HG03175 (cell line): ENCODE data around the gene FRS2.

ENCODE experiments used
- ATAC-seq: cut with Tn5 transposase; IDR thresholded peaks from one replicate; pipeline ENCODE4 v1.9.1; 2021; ENCODE audit warnings: mild to moderate bottlenecking, moderate library complexity; ENCODE audit not compliant: unreplicated experiment

Gene FRS2

DNA sequence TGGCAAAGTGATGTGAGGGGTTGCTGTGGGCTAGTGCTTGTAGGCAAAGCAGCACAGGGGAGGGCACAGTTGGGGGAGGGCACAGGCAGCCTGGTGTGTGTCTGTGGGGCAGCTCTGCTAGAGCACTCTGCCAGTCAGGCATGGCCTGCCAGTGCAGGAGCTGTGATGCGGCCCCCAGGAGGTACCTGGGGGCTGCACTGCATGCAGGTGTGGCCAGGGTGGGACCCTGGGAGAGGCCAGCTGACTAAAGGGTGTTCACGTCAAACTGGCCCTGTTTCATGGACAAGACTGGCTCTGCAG lies 54.1 kb downstream of the FRS2 start:
- no peak for ATAC-seq

DNA sequence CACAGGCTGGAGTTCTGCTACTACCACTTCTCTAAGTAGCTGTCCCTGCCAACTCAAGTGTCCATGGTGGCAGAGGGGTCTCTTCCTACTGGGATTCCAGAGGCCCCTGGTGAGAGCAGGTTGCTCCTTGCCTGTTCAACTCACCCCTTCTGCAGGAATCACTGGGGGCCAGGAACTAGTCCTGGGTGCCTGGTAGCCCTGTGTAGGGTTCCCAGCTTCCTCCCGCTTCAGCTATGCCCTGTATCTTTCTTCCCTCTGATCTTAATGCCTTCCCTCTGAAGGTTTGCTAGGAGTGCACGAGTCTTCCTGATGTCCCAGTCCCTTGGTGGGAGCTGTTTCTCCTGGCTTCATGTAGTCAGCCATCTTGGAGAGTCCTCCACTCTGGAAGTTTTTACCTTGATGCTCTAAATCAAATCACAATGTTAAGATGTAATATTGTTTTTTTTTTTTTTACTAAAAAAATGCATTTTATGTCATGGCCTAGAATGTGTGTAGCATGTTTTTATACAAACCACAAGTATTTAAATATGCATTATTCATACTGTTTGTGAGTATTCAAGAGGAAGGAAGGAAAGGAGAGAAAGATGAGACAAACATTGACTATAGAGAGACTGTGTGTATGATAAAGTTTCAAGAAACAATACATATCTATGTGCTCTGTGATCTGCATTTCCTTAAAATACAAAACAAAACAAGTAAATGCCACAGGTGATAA lies 54.7 kb downstream of the FRS2 start:
- ATAC-seq: no peak

DNA sequence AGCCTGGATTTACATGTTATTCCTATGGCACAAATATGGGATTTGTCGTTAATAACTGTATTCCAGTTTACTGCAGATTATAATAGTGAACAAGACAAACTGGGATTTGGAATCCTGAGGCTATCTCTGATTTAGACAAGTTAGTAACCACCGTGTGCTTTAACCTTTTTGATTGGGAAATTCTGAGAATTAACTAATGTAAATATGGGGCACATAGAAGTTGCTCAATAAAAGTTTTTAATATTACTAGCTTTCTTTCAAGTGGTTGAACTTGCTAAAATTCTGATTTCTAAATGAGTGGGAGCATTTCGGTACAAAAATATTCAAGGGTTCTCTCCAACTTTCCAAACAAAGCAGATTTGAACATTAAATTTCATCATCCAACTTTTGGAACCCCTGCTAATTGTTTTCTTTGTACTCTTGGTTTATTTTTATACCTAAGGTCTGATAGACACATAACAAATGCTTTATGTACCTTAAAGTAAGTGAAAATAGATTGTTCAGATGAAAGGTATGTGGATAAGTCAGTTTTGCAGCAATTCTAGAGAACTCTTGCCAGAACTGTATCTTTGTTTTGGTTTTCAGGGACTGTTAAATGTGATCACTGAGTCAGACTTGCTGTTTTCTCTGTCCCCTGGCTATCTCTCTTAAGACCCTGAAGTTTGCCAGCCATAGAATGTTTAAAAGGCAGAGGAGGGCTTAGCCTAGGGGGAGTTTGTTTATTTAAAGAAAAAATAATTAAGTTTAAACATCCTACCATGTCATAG lies 57.5 kb downstream of the FRS2 start:
- ATAC-seq: no peak

DNA sequence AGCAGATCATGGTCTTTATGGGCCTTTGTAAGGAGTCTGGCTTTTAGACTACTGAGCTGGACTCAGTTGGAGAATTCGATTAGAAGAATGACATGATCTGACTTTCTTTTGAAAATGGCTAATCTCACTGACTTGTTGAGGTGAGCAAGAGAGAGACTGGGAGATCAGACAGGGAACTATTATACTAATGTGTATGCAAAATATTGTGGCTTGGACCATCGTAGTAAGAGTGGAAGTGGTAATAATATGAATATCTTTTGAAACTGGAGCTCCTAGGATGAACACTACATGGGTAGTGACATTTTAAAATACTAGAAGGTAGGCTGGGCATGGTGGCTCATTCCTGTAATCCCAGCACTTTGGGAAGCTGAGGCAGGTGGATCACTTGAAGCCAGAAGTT lies 58.8 kb downstream of the FRS2 start:
- no peak for ATAC-seq

DNA sequence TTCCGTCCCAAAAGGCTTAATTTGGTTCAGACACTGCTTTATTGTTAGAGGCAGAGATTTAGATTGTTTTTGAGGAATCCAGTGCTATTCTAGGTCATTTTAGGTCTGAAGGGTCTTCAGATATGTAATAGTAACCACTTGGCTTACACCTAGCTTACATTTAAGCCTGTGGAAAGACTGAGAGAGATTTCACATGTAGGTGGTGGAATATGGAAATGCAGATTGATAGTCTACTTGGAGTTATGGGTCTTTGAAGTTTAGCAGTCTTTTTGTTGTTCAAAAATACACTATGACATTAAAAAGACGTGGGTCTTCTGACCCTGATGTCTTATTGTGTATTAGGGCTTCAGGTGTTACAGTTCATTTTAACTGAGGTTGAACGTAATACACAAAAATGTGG lies 63.7 kb downstream of the FRS2 start:
- ATAC-seq: no peak

DNA sequence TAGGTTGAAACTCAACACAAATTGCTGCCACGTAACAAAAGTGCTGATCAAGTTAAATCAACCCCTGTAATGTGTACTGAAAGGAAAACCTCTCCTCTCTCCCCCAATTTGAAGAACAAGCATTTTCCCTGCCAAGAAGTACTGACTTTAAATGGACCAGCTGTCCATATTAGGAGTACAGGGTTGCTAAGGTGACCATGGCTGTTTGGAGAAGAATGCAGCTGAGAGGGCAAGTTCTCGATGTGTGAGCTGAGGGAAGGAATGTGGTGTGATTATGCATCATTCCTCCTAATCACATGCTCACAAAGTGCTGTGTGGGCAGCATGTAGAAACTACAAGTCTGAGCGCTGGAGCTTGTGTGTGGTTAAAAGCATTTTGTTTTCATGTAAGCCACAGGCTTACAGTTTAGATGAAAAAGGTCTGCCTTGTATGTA lies 64.2 kb downstream of the FRS2 start:
- peak; percentile 88 for ATAC-seq

DNA sequence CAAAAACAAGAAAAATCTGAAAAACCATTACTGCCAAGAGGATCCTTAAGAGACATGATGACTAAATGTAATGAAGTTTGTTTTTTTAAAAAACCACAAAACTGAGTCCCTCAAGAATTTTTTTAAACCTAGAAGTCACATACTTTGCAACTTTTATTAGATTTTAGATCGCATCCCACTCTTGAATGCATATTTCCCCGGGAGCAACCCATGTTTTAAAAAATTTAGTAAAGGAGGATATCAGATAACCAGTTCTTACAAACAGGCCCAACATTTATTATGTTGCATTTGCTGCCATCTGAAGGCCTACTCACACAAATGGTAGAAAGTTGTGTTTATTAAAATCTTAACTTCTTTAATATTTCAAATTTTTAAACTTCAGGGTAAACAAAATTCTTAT lies 70.8 kb downstream of the FRS2 start:
- no peak for ATAC-seq

DNA sequence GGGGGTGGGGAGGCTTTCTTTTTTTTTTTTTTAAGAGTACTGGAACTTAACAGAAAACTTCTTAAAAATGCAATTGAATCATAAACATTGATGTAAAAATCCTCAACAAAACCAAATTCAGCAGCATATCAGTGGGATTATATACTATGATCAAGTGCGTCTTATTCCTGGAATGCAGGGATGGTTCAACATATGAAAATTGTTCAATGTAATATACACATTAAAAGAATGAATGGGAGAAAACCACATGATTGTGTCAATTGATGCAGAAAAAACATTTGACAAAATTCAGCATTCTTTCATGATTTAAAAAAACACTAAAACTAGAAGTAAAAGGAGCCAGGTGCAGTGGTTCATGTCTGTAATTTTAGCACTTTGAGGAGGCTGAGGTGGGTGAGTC lies 73.9 kb downstream of the FRS2 start:
- ATAC-seq: no peak

DNA sequence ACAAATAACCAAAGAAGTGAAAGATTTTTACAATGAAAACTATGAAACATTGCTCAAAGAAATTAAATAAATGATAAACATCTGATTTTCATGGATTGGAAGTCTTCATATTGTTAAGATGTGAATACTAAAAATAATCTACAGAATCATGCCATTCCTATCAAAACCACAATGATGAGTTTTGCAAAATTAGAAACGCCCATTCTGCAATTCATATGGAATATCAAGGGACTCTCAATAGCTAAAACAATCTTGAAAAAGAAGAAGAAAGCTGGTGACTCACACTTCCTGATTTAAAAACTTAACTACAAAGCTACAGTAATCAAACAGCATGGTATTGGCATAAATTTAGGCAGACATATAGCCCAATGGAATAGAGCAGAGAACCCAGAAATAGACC lies 74.9 kb downstream of the FRS2 start:
- no peak for ATAC-seq

DNA sequence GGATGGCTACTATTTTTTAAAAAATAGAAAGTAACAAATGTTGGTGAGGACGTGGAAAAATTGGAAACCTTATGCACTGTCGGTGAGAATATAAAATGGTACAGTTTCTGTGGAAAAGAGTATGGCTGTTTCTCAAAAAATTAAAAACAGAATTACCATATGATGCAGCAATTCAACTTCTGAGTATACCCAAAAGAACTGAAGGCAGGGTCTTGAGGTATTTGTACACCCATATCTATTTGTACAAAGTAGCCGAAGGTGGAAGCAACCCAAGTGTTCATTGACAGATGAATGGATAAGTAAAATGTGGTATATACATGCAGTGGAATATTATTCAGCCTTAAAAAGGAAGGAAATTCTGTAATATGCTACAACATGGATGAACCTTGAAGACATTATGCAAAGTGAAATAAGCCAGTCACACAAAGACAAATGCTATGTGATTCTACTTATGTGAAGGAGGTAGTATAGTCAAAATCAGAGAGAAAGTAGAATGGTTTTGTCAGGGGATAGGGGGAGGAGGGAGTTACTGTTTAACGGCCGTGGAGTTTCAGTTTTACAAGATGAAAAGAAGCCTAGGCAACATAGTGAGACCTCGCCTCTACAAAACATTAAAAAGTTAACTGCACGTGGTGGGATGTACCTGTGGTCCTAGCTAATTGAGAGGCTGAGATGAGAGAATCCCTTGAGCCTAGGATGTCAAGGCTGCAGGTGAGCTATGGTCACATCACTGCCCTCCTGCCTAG lies 76.7 kb downstream of the FRS2 start:
- peak; percentile 84 for ATAC-seq

DNA sequence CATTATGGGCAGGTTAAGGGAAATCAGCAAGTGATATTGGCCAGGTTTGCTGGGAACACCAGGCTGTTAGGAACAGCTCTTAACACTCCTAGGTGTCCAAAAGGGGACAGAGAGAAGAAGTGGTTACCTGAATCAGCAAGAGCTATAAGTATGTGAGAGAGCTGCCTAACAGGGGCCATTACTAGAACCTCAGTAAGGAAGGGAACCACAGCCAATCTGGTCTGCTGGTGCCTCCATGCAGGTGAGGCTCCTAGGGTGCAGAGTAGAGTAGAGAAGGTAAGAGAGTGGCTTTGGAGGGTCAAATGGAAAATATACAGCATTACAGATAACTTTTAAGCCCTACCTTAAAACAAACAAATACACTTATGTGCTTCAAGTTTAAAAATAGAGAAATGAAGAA lies 78.5 kb downstream of the FRS2 start:
- no peak for ATAC-seq

DNA sequence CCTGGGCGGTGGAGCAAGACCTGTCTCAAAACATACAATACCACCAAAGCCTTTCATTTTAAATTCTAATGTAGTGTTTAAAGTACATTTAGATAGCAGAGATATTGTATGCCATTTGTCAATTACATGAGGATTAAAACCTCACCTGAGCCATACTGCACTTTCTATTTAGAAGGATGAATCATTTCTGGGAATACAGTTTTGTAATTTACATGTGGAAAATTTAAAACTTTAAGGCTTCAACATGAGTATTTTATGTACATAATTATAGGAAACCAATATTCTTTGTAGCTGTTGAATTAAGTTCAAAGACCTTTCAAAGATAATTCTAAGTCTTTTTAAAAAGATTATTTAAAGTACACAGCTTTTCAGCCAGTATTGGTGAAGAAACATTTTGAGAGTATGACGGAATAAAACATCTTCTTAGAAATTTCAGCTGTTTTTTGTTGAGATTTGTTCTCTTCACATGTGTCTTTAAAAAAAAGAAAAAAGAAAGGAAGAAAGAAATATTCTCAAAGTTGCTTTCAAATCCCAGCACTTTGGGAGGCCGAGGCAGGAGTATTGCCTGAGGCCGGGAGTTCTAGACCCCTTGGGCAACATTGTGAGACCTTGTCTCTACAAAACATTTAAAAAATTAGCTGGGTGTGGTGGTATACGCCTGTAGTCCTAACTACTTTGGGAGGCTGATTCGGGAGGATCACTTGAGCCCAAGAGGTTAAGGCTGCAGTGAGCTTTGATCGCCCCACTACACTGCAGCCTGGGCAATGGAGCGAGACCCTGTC lies 80.6 kb downstream of the FRS2 start:
- no peak for ATAC-seq

DNA sequence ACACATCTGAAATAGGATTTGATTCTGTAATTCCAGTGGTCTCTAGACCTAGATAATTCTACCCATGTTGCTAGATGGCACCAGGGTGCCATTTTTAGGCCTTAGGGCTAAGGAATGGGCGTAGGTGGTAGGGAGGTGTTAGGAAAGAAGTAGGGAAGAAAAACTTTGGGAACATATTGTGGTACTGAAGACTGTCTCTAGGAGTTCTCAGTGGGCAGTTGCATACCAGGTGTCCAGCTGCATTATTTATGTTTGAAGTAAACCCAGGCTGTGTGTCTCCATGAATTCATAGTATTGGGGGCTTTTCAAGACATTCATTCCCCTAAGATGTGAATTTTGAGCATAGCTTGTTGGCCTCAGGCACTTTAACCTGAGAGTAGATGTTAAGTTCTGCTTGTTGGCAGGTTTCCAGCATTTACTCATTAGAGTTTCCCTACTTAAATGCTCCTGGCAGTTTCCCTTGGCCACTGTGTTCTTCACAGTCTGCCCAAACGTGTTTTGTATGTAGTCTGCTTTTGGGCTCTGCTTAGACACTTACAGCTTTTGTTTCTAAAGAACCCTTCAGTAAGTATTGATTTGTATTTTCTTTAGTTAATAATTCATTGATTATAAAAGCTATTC lies 83.5 kb downstream of the FRS2 start:
- ATAC-seq: no peak

DNA sequence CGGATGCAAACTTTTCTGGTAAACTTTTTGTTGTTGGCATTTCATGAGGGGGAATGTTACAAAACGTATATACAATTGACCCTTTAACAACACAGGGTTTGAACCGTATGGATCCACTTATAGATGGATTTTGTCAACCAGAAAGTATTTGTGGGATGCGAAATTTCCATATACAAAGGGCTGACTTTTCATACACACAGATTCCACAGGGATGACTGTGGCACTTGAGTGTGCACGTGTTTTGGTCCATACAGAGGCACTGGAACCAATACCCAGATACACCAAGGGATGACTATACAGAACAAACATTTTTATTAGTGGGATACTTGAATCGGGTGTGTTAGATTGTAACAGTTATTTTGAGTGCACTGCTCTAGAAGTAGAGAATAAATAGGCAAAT lies 85.3 kb downstream of the FRS2 start:
- ATAC-seq: no peak

DNA sequence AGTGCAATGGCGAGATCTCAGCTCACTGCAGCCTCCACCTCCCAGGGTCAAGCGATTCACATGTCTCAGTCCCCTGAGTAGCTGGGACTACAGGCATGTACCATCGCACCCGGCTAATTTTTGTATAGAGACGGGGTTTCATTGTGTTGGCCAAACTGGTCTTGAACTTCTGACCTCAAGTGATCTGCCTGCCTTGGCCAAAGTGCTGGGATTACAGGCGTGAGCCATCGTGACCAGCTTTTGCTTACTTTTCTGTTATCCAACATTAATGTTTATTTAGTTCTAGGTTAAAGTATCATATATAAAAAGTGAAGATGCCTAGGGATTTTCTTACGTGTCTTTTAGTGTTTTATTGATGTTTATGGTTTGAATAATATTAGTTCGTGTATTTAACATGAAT lies 86.2 kb downstream of the FRS2 start:
- ATAC-seq: no peak

DNA sequence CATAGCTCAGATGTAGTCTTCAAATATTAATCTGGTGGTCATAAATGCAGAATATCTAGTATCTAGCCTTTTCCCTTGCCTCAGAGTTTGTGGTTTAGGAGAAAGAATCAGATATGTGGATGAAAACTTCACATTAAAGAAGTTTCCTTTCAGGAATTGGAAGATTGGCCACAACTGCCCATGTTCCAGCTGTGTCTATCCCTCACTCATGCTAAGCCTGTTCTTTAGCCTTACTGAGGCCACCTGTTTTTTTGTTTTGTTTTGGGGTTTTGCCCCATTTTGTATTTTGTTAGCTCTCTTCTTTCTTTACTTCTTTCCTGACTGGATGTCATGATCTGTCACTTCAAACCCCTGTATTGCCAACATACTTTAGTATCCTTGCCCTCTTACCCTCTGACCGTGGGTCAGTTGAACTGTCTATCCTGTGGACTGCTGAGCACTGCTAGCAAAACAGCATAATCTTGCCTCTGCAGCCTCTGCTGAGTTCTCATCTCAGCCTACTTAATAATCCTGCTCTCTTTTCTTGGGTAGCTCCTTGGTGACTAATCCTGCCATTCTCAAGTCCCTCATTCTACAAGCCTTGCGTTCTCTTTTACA lies 93.1 kb downstream of the FRS2 start:
- ATAC-seq: no peak

DNA sequence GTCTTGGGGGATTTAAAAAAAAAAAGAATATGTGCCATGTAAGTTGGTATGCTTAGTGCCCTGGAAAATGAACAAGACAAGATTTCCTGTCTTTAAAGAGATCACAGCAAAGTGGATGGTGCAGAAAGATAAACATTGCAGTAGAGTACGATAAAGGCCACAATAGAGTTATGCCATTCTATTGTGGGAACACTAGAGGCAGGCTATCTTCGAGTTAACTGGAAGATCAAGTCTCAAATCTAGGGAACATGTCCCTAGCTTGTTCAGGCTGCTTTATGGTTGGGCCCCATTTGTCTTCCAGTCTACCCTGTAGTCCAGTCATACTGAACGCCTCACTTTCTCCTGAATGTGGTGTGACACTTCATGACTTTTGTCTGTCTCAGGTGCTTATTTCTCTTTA lies 96.4 kb downstream of the FRS2 start:
- ATAC-seq: no peak

DNA sequence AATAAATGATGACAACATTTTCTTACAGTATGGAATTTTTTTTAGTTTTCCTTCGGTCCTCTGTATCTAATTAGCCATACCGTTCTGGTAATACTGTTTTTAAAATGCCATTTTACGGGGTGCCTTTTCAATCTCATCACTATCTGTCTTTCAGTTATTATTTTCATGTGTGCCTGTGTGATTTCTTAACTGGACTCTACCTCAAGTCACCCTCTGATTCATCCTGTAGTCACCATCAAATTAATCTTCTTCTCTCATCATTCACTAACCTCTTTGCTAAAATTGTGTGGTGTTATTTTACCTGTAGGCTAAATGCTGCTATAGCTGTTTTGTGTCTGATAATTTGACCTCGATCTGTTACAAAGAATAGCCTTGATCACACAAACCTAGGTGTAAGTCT lies 99.0 kb downstream of the FRS2 start:
- no peak for ATAC-seq

DNA sequence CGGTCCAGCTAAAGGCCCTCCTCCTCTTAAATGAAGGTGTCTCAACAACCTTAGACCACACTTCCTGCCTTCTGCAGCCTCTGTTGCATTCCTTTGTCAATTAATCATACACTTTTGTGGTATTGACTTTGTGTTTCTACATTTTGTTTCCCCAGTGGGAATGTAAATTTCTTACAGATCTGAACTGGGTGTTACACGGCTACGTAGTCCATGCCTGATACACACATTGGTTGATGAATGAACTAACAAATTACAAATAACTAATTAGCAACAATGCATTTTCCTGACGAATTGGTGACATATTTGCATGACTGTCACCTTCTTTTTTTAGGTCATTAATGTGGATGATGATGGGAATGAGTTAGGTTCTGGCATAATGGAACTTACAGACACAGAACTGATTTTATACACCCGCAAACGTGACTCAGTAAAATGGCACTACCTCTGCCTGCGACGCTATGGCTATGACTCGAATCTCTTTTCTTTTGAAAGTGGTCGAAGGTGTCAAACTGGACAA lies 99.9 kb downstream of the FRS2 start:
- ATAC-seq: no peak
